Fibroblast of lung (primary cell): ENCODE results near the gene SBNO2. TPM values are rescaled to one million over a fixed set of nuclear protein-coding genes. Genes with fewer than 3 reads are reported as not detected.

Experiments used
- DNase-seq, 2 donors: peaks; one replicate each; pipeline versions ENCODE4 v3.0.0 to v3.0.0-alpha.2; 2010; ENCODE audit warnings: low read depth in 2 of 2
- H2AFZ ChIP-seq: 2 replicates; pipeline ENCODE4 v1.5.1; 2012; ENCODE audit warnings: low read length, control low read depth, inconsistent platforms
- H3K27ac ChIP-seq: 2 replicates; pipeline ENCODE4 v1.5.1; 2011; ENCODE audit warnings: low read length, control low read depth; ENCODE audit not compliant: insufficient read depth
- H3K27me3 ChIP-seq: 2 replicates; pipeline ENCODE4 v1.5.1; 2011; ENCODE audit warnings: mild to moderate bottlenecking, low read length; ENCODE audit not compliant: control insufficient read depth, insufficient read depth
- H3K36me3 ChIP-seq: 2 replicates; pipeline ENCODE4 v1.5.1; 2011; ENCODE audit warnings: low read length; ENCODE audit not compliant: control insufficient read depth, insufficient read depth
- H3K4me1 ChIP-seq: 2 replicates; pipeline ENCODE4 v1.5.1; 2011; ENCODE audit warnings: low read length; ENCODE audit not compliant: control insufficient read depth, insufficient read depth; ENCODE audit errors: extremely low read depth
- H3K4me2 ChIP-seq: 2 replicates; pipeline ENCODE4 v1.5.1; 2011; ENCODE audit warnings: low read length, control low read depth; ENCODE audit not compliant: insufficient read depth; ENCODE audit errors: extremely low read depth
- H3K4me3 ChIP-seq, 4 experiments: fragments of 200-600 bp in 1 of 4; sonication (generic) in 1 of 4; replicated peaks in 1 of 4; 2 replicates each; pipeline ENCODE4 v1.5.1; 2011 to 2016; ENCODE audit warnings: low read length in 4 of 4, low read depth in 3 of 4, mild to moderate bottlenecking in 3 of 4, control low read depth in 2 of 4, inconsistent platforms in 1 of 4, mixed read lengths in 1 of 4; ENCODE audit not compliant: insufficient read depth in 1 of 4; ENCODE audit errors: control extremely low read depth in 1 of 4
- H3K79me2 ChIP-seq: 2 replicates; pipeline ENCODE4 v1.5.1; 2012; ENCODE audit warnings: mild to moderate bottlenecking, low read length, inconsistent platforms; ENCODE audit not compliant: control insufficient read depth, insufficient read depth
- H3K9ac ChIP-seq: 2 replicates; pipeline ENCODE4 v1.5.1; 2011; ENCODE audit warnings: mild to moderate bottlenecking, low read length, control low read depth; ENCODE audit not compliant: insufficient read depth
- H3K9me3 ChIP-seq: 2 replicates; pipeline ENCODE4 v1.5.1; 2012; ENCODE audit warnings: low read depth, low read length; ENCODE audit not compliant: control insufficient read depth, insufficient read depth
- H4K20me1 ChIP-seq: 2 replicates; pipeline ENCODE4 v1.5.1; 2011; ENCODE audit warnings: low read length; ENCODE audit not compliant: control insufficient read depth, insufficient read depth; ENCODE audit errors: extremely low read depth
- CTCF ChIP-seq, 2 donors: IDR thresholded peaks in 1 of 2; conservative IDR thresholded peaks in 1 of 2; 1 replicate in 1 of 2; 2 replicates in 1 of 2; pipeline ENCODE4 v1.5.1; 2011 to 2012; ENCODE audit warnings: low read length in 2 of 2, control low read depth in 1 of 2, inconsistent platforms in 1 of 2, low read depth in 1 of 2, mild to moderate bottlenecking in 1 of 2
- EZH2 ChIP-seq: IDR thresholded peaks from 2 replicates; pipeline ENCODE4 v1.5.1; 2012; ENCODE audit warnings: low read length, control low read depth, mild to moderate bottlenecking; ENCODE audit errors: missing control alignments
- polyA plus RNA-seq, 2 donors: library from polyadenylated mRNA; depleted of rRNA in 1 of 2; stranded (reverse) in 1 of 2; unstranded in 1 of 2; fragments of >200 nt; gene quantifications; 2 replicates each; pipeline ENCODE4 v1.2.1, GENCODE V29; 2011 to 2012; ENCODE audit warnings: missing spikeins in 1 of 2
- total RNA-seq: library from RNA; depleted of rRNA; stranded (reverse); fragments of >200 nt; gene quantifications from 2 replicates; pipeline ENCODE4 v1.2.1, GENCODE V29; 2014

Gene SBNO2
- total and polyA plus RNA-seq, 2 donors (not counting 1 experiment from before 2014, with no cell fraction given), result 12.6 to 55.8 TPM

- H3K4me2 ChIP-seq, result no peak overlapping the region
- H4K20me1 ChIP-seq, result no peaks in the 10 kb centered on the region
- DNase-seq, result no peak
- no peak overlapping the region for H2AFZ ChIP-seq
- H3K9me3 ChIP-seq, result no peaks in the 10 kb centered on the region
- no peaks in the 10 kb centered on the region for H3K27me3 ChIP-seq
- H3K36me3 ChIP-seq, result no peaks in the 10 kb centered on the region
- no peaks in the 10 kb centered on the region for H3K79me2 ChIP-seq
- no peak for TF ChIP-seq EZH2
- TF ChIP-seq CTCF (conservative IDR thresholded peaks at IDR 0.05 in 1 of 2, IDR thresholded peaks at IDR 0.05 in 1 of 2; ENCODE audit: low read depth in 1 of 2, low read length in 2 of 2), result no peak
- peaks cover 8% of the 10 kb centered on the region for H3K4me1 ChIP-seq
- H3K4me3 ChIP-seq, result no peak overlapping the region
- no peak overlapping the region for H3K9ac ChIP-seq
- H3K27ac ChIP-seq, result no peak overlapping the region
These were observed 25.5 kb upstream of the SBNO2 start for GRCh38 chr19:1199531-1199930.

- Histone ChIP-seq H3K4me2 (no peak overlapping the region), H3K79me2 (no peaks in the 10 kb centered on the region), H3K9ac (no peak overlapping the region), H2AFZ (no peak overlapping the region), H4K20me1 (no peaks in the 10 kb centered on the region), H3K27me3 (no peaks in the 10 kb centered on the region), H3K27ac (no peak overlapping the region), H3K4me1 (no peaks in the 10 kb centered on the region), H3K4me3 (no peak overlapping the region), H3K9me3 (no peaks in the 10 kb centered on the region), H3K36me3 (no peaks in the 10 kb centered on the region)
- TF ChIP-seq EZH2, result no peak
- TF ChIP-seq CTCF (conservative IDR thresholded peaks at IDR 0.05 in 1 of 2, IDR thresholded peaks at IDR 0.05 in 1 of 2; ENCODE audit: low read depth in 1 of 2, low read length in 2 of 2), result no peak
- peak in 1 of 2 donors; percentile 71 for DNase-seq
These were observed 15.4 kb upstream of the SBNO2 start for GRCh38 chr19:1189419-1189818.

GRCh38 chr19:1183543-1184172 is 9.6 kb upstream of the SBNO2 start:
- Histone ChIP-seq H3K36me3 (no peaks in the 10 kb centered on the region), H3K4me2 (no peak overlapping the region), H3K4me1 (peaks cover 7% of the 10 kb centered on the region), H3K79me2 (no peaks in the 10 kb centered on the region), H2AFZ (no peak overlapping the region), H3K4me3 (no peak overlapping the region), H3K27me3 (no peaks in the 10 kb centered on the region), H3K9ac (no peak overlapping the region), H3K9me3 (no peaks in the 10 kb centered on the region), H3K27ac (no peak overlapping the region), H4K20me1 (no peaks in the 10 kb centered on the region)
- TF ChIP-seq CTCF (conservative IDR thresholded peaks at IDR 0.05 in 1 of 2, IDR thresholded peaks at IDR 0.05 in 1 of 2; ENCODE audit: low read depth in 1 of 2, low read length in 2 of 2), result no peak
- TF ChIP-seq EZH2, result no peak
- peak in 1 of 2 donors; percentile 38 for DNase-seq
